ENCODE data around the gene TBX18.

The TBX18 gene

DNA sequence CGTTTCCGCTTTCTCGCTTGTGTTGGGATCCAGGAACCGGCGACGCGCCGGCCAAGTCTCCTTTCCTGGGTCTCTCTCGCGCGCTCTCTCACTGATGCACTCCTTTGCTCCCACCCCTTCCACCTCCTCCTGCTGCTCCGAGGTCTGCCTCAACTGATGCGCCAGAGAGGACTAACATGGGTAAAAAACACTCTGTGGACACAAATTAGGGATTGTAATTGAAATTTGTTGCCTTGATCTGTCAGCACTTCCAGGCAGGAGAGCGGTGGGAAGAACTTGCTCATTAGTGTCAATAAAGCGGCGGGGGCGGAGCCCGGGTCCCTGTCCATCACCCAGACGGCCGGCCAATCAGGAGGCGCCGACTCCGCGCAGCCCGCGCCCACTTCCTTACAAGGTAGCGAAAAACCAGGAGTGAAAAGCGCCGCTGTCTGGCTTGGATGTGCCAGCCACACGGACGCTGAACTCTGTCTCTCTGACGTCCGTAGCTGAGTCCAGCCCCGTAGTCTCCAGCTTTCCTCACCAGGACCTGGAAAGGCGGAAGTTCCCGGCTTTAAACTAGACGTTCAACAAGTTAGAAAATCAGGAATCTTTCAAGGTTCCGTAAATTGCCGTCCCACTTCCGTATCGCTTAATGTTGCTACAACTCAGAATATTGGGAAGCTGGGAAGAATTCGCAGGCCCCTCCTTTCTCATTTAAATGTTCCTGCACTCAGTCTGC is at the start of gene TBX18:
TSS of gene TBX18 (minus strand) at position 267 of the 718 bp plus-strand sequence. CDS start 417 bp downstream, outside the sequence.
- peak; percentile 24 to 37 for DNase-seq

DNA sequence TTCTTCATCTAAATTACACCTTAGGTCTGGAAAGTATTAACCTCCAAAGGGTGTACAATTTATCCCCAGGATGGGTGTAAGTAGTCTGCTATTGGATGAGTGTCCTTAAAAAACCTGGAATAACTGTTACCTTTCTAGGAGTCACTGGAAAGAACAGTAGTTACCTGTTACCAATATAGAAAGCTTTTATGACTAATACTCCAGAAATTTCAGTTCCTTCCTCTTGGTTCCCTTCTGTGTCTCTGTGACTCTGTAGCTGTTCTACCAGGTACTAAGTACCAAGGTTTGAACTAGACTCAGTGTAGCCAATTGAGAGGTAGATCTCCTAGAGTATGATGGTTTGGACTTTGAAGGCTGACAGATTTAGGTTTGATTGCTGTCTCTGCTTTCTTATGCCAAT is 47.0 kb upstream of the TBX18 start:
- no peak for DNase-seq

DNA sequence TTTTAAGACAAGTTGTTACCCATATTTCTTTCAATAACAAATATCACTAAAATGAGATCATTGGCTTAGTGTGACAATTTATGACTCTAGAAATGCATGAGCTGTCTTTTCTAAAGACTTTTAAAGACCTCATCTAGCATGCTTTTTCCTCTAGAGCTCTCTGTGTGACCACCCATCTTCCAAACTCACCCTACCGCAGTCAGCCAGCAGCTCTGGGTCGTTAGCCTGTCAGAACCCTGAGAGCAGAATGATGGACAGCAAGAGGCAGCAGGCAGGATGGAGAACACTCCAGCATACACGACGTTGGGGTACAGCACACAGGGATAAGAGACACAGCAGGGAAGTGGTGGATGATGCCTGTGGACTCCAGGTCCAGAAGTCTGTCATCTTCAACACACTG is 45.1 kb upstream of the TBX18 start:
- no peak for DNase-seq

DNA sequence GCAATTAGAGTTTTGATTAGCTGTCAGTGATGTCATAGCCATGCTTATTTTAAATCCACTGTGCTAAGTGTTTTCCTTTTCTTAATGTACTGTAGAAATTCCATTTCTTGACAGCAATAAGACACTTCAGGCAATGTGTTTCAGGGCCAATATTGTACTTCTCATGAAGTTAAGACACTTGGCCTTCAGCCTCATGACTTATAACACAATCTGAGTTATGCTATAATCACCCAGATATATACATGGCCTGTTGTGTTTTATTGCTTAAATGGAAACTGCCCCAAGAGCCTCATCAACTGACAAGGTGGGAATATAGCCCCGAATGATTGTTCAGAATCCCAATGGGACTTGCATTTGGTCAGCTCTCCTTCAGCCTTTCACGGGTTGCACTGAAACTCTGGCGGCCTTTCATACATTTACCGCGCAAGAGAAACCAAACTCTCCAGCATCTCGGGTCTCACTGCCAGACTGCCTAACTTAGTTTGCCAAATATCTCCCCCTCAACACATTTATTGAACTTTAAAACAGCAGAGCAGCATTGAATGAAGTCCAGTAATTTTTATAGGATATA is 44.2 kb upstream of the TBX18 start:
- no peak for DNase-seq

DNA sequence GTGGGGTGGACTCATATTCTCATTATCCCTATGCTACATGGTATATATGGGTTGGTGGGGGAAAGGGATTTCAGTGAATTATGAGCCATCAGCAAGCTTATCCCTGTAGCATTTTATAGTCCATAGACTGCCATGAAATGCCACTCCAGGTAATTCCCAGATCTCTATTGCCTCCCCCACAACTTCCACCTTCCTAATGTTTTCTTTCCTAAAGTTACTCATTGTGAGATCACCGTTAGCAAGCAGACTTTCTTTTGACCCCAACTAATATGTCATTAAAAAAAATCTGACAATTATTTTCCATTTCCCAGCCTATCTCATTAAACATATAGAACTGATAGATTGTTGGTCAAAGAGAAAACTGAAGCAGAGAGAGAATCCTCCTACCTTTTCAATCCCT is 40.7 kb upstream of the TBX18 start:
- DNase-seq: no peak

DNA sequence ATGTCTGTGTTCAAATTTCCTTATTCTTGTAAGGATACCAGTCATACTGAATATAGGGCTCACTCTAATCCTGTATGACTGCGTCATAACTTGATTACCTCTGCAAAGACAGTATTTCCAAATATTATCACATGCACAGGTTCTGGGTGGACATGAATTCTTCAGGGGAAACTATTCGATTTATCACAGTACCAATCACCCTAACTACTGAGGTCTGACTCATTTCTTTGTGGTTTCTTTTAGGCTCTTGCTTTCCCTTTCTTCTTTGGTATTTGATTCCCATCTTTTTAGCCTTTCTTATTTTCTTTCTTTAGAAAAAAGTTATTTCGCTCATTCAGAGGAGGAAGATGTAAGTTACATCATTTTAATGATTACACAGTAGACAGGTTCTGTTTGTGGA is 40.3 kb upstream of the TBX18 start:
- no peak for DNase-seq

DNA sequence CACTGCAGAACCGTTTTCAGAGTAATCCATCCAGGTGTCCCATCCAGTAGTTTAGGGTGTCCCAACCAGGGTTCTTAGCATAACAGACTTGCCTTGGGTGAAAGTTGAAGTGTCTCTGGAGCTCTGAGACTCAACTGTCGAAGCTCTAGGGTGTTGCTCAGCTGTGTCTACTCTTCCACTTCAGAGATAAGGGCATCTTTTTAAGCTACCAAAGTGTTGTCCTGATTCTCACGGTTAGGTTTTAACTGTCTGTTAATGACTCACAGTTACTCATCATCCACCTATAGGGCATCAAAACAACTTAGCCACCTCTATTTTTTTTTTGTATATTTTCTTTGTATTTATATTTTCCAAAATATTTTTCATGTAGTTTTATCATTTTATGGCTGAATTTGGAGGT is 36.9 kb upstream of the TBX18 start:
- DNase-seq: no peak

DNA sequence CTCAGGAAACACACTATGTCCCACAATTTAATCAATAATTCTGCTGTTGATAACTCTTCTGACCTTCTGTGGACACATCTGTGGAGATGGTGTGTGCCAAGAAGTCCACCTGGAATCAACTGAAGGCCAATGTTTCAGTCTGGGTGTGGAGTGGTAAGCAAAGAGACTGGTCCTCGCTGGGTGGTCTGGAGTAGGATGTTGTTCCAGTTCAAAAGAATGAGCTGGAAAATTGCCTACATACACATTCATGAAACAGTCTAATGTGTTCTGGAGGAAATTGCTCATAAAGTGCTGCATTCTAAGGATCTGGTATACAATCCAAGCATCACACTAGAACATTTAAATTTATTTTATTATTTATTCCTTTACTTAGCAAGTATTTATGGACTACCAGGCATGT is 33.9 kb upstream of the TBX18 start:
- no peak for DNase-seq

DNA sequence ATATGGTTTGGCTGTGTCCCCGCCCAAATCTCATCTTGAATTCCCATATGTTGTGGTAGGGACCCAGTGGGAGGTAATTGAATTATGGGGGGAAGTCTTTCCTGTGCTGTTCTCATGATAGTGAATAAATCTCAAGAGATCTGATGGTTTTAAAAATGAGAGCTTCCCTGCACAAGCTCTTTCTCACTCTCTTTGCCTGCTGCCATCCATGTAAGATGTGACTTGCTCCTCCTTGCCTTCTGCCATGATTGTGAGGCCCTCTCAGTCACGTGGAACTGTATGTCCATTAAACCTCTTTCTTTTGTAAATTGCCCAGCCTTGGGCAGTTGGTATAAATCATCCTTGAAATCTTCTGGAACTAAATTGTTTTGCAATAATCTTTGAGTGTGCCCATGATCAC is 31.9 kb upstream of the TBX18 start:
- DNase-seq: no peak

DNA sequence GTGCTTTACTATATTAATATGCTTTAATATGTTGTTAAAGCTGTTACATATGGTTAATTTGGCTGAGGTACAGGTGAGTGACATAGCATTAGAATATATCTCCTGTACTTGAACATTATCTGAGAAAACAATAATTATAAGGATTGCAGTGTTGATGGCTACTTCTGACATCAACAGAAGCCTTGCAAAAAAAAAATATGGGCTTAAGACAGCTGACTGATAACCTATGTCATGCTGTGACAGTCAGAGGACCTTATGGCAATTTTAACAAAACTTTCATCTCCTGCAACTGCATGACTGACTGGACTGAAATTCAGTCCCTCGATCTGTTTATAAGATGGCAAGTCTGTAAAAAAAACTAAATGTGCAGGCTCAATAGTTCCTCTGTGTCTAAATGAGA is 27.5 kb upstream of the TBX18 start:
- DNase-seq: no peak

DNA sequence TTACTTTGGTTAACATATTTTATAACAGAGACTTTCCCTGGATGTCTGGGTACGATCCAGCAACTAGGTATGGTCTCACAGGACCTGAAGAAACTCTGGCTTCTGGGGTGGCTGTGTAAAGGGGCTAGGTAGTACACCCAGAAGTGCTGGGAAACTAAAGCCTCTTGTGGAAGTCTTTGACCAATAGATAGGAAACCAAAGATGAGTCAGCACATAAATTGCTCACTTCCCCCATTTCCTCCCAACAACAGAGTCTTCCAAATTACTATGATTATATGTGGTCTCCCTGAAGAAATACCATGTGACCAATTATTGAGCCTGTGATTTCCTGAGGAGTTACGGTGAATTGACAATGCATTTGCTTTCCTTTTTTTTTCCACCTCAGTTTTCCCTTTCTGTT is 26.8 kb upstream of the TBX18 start:
- DNase-seq: no peak

DNA sequence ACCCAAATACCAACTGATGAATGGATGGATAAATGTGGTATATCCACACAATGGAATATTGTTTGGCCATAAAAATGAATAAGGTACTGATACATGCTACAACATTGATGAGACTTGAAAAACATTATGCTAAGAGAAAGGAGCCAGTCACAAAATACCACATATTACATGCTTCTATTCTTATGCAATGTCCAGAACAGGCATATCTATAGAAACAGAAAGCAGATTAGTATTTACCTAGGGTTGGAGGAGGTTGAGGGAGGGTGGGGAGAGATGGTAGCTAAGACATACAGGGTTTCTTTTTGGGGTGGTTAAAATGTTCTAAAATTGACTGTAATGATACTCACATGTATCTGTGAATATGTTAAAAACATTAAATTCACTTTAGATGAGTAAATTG is 24.8 kb upstream of the TBX18 start:
- no peak for DNase-seq

DNA sequence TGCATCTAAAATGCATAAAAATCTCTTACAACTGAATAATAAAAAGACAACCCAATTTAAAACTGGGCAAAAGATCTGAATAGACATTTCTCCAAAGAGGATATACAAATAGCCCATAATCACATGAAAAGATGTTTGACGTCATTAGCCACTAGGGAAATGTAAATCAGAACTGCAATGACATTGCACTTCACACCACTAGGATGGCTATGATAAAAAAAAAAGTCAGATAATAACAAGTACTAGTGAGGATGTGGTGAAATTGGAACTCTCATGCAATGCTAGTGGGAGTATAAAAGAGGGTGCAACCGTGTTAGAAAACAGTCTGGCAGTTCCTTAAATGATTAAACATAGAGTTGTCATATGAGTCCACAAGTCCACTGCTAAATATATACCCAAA is 24.3 kb upstream of the TBX18 start:
- no peak for DNase-seq

DNA sequence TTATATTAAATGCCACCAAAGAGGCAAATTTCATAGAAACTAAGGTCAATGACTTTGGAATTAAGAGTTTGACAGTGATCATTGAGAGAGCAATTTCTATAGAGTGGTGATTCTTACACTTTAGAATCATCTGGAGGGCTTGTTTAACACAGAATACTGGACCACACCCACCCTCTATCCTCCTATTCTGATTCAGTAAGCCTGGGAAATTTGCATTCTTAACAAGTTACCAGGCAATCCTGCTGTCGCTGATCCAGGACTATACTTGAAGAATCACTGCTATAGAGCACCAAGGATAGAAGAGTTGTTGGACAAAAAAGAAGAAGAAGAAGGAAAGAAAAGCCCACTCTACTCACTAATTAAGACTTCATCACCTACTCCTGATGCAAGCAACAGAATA is 21.3 kb upstream of the TBX18 start:
- no peak for DNase-seq

DNA sequence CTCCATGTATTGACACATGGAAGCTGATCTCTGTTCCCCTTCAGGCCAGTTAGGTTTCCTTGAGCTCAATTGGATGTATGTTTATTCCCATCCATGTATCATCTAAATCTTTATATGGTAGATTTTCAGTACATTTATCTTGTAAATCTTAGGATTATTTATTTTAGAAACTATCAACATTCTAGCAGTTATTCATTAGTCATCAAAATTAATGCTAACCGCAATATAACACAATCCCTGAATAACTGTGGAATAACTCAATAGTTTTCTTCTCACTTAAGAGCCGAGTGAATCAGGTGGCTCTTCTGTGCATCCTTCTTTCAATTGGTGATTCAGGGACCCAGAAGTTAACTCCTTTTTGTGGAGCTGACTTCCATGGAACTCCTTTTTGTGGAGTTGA is 15.5 kb upstream of the TBX18 start:
- DNase-seq: no peak

DNA sequence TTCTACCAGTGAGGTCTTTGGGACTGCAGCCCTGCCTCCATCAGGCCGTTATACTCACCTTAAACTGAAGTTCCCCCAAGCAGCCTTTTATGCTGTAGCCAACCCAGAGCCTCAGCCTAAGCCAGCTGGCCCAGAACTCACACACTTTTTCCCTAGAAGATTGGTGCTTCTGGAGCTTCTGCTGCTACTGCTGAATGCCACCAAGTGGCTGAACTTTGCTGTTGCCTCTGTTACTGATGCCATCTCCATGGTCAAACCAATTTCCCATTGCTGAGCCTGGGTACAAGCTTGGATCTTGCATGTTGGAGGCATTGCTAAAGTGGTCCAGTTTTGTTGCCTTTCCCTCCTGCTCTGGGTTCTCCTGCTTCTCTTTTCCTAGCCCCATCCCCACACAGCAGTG is 15.0 kb upstream of the TBX18 start:
- DNase-seq: no peak

DNA sequence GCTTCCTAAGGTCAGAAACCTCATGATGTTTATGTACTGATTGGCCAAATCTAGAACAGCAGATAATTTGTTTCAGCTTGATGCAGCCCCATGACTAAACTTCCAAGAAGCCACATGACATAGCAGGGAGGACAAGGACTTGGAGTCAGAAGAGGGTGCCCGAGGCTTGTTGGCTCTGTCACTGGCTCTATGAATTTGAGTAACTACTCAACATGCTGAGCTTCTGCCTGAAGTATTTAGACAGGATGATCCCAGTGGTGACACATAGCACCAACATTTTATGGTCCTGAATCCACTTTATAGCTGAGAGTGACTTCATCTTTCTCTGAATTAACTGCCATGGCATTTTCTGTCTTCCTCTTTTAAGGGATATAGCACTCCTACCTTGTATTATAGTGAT is 13.5 kb upstream of the TBX18 start:
- DNase-seq: no peak

DNA sequence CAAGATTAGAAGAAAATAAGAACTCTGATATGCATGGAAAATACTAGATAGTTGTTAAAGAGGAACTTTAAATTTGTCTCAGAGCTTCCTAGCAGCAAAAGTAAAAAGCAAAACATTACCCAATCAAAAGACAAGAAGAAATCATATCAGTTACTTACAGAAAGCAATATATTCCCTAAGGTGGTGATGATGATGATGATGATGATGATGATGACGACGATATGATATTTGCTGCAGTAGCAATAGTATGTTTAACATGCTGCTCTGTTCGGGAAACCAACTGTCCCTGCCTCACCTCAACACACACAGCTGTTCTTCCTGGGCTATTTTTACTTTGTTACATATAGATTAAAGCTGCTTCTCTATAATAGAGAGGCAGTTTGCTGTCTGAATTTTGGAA is 12.0 kb upstream of the TBX18 start:
- no peak for DNase-seq

DNA sequence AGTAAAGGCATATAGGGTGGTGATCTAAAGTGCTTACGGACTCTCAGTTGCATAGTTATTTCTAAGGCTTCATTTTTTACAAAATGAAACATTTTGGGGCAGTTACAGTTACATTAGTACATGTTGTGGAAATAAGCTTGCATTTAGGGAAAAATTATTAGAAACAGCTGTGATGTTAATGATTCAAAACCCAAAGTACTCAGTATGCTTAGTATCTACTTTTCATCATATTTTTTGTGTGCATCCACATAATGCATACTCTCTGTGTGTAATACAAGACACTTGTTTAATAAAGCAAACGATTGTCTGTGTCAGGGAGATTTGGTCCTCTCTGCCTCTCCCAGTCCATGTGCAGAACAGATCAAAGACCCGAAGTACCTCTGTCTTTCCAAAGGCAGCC is 11.4 kb upstream of the TBX18 start:
- DNase-seq: no peak

DNA sequence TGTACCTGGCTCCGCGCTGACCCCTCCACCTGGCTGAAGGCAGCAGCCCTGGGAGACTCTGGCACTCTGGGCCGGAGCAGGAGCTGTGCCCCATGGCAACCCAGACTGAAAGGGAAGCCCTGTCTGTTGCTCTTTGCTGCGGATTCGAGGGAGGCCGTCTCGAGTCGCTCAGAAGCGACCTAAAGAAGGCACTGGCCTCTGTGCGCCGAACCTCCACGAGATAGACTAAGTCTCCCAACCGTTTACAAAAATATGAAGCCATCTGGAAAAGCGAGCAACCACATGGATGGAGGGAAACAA is 10.5 kb upstream of the TBX18 start:
- DNase-seq: no peak

DNA sequence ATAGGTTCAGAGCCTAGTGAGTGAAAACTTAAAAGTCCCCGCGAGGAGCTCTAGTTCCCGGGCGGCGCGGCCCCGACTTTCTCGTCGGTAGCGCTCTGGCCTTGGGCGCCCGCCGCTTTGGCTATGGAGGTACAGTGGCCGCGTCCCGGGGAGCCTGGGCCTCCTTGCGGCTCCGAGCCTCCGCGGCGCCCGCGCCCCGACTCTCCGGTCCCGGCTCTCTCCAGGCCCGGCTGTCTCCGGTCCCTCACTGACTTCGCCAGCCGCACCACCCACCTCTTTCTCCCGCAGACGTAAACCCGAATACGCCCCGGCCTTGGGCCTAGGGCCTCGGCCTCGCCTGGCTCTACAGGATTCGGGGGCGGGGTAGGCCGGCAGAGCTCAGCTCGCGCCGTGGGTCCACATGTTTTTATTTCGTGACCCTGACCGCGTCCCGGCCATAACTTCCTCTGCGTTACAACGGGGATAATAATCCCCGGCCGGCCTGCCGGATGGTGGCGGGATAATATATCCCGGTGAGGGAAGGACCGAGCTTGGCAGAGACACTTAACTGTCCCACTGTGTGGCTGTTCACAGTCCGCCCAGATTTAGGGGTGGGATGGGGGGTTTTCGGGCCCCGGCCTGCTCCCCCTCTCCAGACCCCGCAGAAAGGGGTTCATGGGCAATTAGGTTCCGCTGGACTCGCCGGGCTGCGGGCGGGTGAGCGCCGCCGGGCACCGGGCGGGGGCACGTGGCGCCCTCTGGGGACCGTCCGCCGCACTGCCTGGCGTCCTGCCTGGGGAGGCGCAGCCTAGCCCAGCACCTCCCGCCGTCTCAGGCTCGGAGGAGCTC is 10.0 kb upstream of the TBX18 start:
- no peak for DNase-seq

DNA sequence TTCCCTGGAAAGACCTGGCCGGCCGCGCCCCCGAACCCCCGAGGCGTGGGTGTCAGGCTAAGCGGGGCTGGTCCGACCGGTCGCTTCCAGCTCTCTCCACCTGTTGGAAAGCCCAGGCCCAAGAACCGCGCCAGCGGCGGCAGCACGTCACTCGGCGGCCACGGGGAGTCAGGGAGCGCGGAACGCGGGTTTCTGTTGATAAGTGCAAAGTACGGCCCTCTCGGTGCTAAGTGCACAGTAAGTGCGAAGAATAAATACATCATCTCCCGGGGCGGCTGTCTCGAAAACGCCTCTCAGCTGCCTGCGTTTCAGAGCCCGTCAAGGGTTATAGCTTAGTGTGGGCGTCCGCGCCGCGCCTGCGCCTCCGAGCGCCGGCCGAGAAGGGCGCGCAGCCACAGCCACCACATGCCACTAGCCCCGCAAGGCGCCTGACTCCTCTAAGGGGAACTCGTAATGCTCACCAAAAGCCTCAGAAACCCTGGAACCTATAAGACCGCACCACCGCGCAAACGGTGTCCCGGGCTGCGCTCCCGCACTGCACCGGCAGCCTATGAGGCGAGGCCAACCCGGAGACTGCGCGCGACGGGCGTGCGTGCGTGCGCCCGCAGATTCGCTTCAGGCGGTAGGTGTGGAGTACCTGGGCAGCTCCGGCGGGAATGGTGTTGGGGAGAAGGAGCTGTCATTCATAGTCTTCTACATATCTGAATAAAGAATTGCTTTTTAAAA is 9.2 kb upstream of the TBX18 start:
- DNase-seq: no peak

DNA sequence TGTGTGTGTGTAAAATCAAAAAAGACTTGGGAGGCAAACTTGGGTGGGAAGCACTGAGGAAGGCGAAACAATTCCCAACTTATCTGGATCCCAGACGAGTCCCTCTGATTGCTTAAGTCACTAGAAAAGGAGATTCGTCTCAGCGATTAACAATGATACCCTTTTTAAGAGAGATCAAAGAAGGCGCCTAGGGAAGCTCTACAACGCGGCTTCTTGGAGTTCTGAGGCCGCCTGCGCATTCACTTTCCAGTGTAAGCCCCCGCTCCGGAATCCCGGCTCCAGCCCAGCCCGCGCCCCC is 8.7 kb upstream of the TBX18 start:
- DNase-seq: no peak
